Measurements from ENCODE around the gene RAC3.

Gene RAC3

GRCh38 chr17:82013341-82013740, 18.1 kb upstream of the RAC3 start:
- no peak for DNase-seq

DNA sequence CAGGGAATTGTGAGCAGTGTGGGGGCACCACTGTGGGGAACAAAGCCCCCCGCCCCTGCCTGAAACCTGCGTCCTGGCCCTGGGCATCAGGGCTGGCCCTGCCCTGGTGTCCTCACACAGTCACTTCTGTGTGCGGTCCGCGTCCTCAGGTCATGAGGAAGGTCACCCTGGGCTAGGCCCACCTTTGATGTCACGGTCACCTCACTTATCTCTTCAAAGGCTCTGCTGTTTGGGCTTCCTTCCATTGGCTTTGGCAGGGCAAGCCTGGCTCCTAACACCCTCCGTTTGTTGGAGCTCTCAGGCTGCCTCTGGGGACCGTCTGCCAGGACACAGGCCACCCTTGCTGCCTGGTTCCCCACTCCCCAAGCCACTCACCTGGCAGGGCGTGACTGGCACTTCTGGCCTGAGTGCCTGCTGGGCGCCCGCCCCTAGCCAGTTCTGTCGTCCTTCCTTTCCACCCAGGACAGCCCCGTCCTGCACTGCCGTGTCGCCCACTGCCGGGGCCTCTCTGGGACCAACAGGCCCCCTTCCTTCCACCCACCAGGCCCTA, 17.6 kb upstream of the RAC3 start:
- no peak for DNase-seq

DNA sequence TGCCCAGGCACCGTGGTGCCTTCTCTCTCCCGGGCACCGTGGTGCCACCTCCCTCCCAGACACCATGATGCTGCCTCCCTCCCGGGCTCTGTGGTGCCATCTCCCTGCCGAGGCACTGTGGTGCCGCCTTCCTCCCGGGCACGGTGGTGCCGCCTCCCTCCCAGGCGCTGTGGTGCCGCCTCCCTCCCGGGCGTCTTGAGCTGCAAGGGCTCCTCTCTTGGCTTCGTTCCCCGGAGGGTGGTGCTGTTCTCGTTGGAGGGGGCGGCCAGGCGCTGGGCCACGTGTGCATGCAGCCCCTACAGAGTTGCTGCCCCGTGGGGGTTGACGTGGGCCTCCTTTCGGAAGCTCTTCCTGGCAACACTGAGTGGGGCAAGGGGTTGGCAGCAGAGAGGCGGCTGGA, 17.0 kb upstream of the RAC3 start:
- DNase-seq: peak; percentile 63

- no peak for DNase-seq
Measured at GRCh38 chr17:82014971-82015310, 16.5 kb upstream of the RAC3 start.

DNA sequence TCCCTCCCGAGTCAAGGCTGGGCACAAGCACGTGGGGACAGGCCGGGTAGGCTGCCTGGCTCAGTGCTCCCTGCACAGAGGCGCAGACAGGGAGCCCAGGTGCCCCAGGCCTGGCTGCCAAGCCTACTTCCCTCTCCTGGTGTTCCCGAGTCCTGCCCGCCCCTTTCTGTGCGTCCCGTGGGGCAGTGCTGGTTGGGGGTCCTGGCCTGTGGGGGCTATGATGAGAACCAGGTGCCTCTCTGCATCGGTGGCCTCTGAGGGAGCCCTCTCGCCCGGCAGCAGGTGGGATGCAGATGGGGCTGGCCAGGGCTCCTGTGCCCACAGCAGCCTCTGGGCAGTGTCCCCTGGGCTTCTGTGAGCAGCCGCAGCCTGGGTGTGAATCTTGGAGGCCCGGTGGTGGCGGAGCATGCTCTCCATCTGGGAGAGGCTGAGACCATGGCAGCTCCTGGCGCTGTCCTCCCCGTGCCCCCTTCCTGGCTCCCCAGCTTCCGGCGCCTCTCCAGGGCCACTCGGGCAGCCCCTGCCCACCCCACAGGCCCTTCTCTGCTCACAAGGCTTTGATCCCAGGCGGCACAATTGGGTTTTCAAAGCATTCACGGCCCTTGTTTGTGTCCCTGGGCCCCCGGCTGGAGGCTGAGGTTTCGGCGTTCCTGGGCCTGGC, 16.0 kb upstream of the RAC3 start:
- no peak for DNase-seq

GRCh38 chr17:82016061-82016874, 15.2 kb upstream of the RAC3 start:
- DNase-seq: no peak

DNA sequence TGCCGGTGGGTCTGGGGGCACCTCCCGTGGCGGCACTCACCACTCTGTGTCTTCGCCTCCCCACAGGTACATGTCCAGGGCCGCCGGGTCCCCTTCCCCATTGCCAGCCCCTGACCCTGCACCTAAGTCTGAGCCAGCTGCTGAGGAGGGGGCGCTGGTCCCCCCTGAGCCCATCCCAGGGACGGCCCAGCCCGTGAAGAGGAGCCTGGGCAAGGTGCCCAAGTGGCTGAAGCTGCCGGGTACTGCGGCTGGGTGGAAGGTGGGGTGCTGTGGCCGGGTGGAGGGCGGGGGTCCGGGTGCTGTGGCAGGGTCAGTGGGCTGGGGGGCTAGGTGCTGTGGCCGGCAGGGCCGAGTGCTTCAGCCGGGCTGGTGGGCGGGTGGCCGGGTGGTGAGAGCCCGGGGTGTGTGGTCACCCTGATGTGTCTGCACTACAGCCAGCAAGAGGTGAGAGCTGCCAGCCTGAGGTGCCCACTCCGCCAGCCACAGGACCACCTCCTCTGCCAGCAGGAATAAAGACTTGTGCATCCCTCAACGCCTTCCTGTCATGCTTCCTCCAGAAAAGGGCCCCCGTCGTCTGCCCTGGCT, 14.5 kb upstream of the RAC3 start:
- DNase-seq: no peak

- no peak for DNase-seq
Measured at GRCh38 chr17:82017612-82018151, 13.8 kb upstream of the RAC3 start.

GRCh38 chr17:82018152-82018988, 13.1 kb upstream of the RAC3 start:
- DNase-seq: peak; percentile 96

DNA sequence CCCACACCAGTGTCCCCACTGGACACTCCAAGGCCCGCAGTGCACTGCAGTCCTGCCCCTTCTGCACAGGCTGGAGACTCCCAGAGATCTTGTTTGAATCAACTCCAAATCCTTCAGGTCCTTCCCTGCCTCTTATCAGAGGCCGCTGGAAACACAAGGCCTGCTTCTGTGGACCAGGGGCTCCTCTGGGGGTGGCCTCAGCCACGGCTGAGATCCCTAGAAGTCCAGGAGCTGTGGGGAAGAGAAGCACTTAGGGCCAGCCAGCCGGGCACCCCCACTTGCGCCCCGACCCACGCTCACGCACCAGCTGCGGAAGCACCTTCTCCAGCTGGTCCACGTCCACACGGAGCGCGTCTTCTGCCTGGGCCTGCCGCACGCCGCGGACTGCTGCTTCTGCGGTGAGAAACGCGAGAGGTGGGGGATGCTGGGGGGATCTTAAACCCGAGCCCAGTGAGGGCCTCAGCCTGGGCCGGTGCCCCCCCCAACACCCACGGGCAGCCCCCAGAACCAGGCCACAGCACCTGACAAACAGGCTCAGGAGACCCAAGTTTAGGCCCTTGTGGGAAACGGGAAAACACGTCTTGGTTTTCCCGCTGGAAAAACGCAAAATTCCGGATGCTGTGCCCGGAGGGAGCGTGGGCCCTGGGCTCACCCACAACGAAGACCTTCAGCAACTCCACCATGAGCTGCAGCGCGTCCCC, 12.3 kb upstream of the RAC3 start:
- no peak for DNase-seq

DNA sequence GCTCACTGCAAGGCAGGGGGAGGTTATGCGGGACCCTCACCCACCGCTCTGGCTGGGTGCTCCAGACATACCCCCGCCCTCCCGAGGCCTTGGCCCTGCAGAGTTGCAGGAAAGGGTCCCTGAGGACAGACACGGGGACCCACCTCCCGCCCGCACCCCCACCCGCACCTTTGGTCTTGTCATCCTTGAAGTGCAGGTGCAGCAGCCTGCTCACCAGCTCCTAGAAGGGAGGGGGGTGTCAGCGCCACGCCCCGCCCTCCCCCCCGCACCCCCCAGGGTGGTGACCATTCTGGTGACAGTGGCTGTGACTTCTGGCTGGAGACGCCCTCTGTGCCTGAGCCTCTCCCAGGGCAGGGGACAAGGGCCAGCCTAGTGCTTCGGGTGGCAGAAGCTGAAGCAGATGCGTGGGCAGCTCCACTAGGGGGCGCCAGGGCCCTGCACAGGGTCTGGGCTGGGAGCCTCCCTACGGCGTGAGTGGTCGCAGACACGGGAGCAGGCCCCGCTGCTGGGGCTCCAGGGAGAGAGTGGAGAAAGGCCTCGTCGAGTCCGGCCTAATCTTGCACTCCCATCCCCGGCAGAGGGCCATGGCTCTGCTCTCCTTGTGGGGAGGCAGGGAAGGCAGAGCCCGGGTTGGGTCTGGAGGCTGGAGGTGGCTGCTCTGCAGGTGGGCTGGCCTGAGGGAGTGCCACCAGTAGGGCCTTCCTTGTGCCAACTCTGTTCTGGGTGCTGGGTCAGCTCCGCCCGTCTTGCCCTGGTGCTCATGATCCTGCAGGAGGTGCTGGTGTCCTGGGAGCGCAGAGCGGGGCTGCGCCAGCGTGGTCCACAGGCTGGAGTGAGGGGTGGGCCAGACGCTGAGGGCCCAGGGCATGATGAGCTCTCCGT, 11.5 kb upstream of the RAC3 start:
- DNase-seq: peak; percentile 72

- DNase-seq: no peak
Measured at GRCh38 chr17:82020572-82021106, 10.8 kb upstream of the RAC3 start.

DNA sequence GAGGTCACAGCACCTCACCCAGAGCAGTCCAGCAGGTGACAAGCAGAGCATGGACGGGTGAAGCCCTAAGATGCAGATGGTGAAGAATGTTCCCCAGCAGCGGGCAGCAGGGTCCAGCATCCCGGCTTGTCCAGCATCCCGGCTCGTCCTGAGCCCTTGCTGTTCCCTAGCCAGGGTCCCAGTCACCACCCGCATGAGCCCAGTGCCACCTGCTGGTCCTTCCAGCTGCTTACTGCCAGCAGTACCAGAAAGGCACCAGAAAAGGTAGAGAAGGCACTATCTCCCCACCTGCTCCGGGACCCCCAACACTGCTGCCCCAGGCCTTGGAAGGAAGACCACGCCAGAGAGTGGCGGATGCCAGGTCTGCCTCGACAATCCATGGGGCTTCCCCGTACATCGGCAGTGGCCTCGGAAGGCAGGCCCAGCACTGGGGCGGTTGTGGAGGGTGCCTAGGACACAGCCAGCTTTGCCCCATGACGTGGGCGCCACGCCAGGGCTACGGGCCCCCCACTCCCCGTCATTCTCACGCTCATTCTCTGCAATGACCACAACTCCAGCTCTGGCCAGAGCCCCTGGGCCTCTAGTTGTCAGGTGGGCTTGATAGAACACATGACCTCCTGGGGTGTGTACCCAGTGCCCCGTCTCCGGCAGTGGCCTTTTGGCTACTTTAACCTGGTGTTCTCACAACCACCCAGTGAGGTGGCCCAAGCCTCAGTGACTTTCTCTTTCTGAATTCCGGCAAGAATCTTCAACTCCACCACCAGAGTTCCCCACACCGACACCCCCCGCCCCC, 10.2 kb upstream of the RAC3 start:
- DNase-seq: peak; percentile 59

- peak; percentile 44 for DNase-seq
Measured at GRCh38 chr17:82021900-82022309, 9.6 kb upstream of the RAC3 start.

GRCh38 chr17:82022310-82022980, 9.0 kb upstream of the RAC3 start, which contains the start of gene CENPX:
TSS of gene CENPX (minus strand) at chr17:82022878. CDS start at chr17:82022861, 17 bp downstream.
- DNase-seq: no peak

GRCh38 chr17:82022981-82023446, 8.5 kb upstream of the RAC3 start, which contains the start of gene LRRC45:
TSS of gene LRRC45 (plus strand) at chr17:82023305. CDS start at chr17:82023644, 339 bp downstream.
- DNase-seq: peak; percentile 100

DNA sequence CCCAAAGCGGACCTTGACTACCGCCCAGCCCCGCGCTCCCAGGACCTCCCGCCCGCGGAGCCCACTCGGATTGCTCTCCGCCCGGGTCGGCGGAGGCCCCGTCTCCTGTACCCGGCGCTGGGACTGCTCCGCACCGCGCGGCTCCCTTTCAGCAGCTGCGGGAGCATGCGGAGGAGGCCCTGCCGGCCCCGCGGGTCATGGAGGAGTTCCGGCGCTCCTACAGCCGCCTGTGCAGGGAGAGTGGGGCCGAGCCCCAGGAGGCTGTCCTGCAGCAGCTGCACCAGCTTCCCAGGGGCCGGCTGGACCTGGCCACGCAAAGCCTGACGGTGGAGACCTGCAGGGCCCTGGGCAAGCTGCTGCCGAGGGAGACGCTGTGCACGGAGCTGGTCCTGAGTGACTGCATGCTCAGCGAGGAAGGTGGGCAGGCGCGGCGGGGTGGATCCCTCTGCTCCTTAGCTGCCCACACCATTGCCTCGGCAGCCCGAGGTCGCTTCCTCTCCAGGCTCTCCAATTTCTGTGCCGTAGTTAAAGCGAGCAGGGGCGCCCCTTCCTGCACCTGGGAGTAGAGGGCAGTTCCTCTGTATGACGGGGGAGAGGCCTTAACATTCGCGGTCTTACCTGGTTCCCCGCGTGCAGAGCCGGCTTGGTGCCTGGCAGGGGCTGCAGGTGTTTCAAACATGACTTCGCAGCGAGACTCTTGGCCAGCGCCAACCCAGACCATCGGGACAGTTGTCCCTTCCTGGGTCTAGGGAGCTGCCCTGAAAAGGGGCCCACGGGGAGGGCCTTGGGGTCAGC, 7.8 kb upstream of the RAC3 start:
- peak; percentile 69 for DNase-seq

- DNase-seq: no peak
Measured at GRCh38 chr17:82024859-82025258, 6.6 kb upstream of the RAC3 start.
